ENCODE data around the gene ABCD4. TPM values are rescaled to one million over a fixed set of nuclear protein-coding genes. Genes with fewer than 3 reads are reported as not detected.

Gene ABCD4
- total and polyA plus RNA-seq, 2 donors (not counting 3 experiments of a cell fraction or from before 2014, with no cell fraction given): 58.2 to 84.2 TPM

GRCh38 chr14:74258764-74259035 lies 44.0 kb downstream of the ABCD4 start:
- intact Hi-C loops (cut with micrococcal nuclease): no loop called here
- H3K9me3 ChIP-seq (replicated peaks; ENCODE audit: control insufficient read depth, insufficient read depth, low read length): no peaks in the 10 kb centered on the region
- H3K27me3 ChIP-seq (ENCODE audit: control insufficient read depth in 2 of 2, insufficient read depth in 2 of 2, low read length in 2 of 2): no peaks in the 10 kb centered on the region
- no peaks in the 10 kb centered on the region for H3K9me1 ChIP-seq (replicated peaks; ENCODE audit: control insufficient read depth, extremely low read depth, insufficient read depth, low read length)
- H3K27ac ChIP-seq (ENCODE audit: insufficient read depth, low read depth, low read length): no peak overlapping the region
- TF ChIP-seq POLR2AphosphoS5 (IDR thresholded peaks at IDR 0.05; ENCODE audit: insufficient read depth, low read depth, low read length) (no peak), MYC (IDR thresholded peaks at IDR 0.05; ENCODE audit: low read depth, low read length) (no peak), GATA2 (IDR thresholded peaks at IDR 0.05; ENCODE audit: insufficient read depth, insufficient read length, low read depth, low read length) (no peak), FOS (IDR thresholded peaks at IDR 0.05; ENCODE audit: borderline replicate concordance, insufficient read depth, low read length) (no peak), JUN (IDR thresholded peaks at IDR 0.05; ENCODE audit: borderline replicate concordance, insufficient read depth, insufficient read length, low read depth) (no peak), EZH2 (IDR thresholded peaks at IDR 0.05; ENCODE audit: borderline replicate concordance, low read depth, low read length, severe bottlenecking) (no peak), MAX (IDR thresholded peaks at IDR 0.05; ENCODE audit: insufficient read depth, insufficient read length) (no peak), CTCF (IDR thresholded peaks at IDR 0.05; ENCODE audit: extremely low read depth in 1 of 2, insufficient read depth in 1 of 2, low read depth in 1 of 2, low read length in 2 of 2) (no peak), POLR2A (IDR thresholded peaks at IDR 0.05; ENCODE audit: low read depth, low read length) (no peak)
- DNase-seq (ENCODE audit: low read depth, low spot score) (no peak), FAIRE-seq (no peak)
- H3K4me1 ChIP-seq (ENCODE audit: control insufficient read depth, extremely low read depth, insufficient read depth, low read length): peaks cover 4% of the 10 kb centered on the region
- no peak overlapping the region for H3K9ac ChIP-seq (replicated peaks; ENCODE audit: extremely low read depth, insufficient read depth, low read length)
- ChIA-PET POLR2A (no interaction called here), CTCF (interaction anchor here (0.5 to 3.5 kb wide), 10 partner anchors 8 to 189 kb away, joined by 3 to 28 read pairs (median 6); no protein-coding TSS in a partner anchor)
- dilution Hi-C loops (cut with MboI; ENCODE audit: extremely low pct_ligation_motif_present, low sequenced_read_pairs): no loop called here
- peak overlapping the region; percentile 90 for H2AFZ ChIP-seq (ENCODE audit: low read depth, low read length)
- H3K4me2 ChIP-seq (ENCODE audit: insufficient read depth, low read length): no peak overlapping the region
- H3K79me2 ChIP-seq (ENCODE audit: control insufficient read depth, insufficient read depth, low read length): no peaks in the 10 kb centered on the region
- H3K36me3 ChIP-seq (ENCODE audit: control insufficient read depth in 2 of 2, extremely low read depth in 1 of 2, insufficient read depth in 2 of 2, low read length in 2 of 2): no peaks in the 10 kb centered on the region
- H3K4me3 ChIP-seq (replicated peaks in 1 of 3; ENCODE audit: insufficient read depth in 1 of 3, low read depth in 1 of 3, low read length in 3 of 3): no peak overlapping the region
- no TSS peak for BruUV-seq (replicated peaks)
- no peaks in the 10 kb centered on the region for H4K20me1 ChIP-seq (replicated peaks; ENCODE audit: control insufficient read depth, extremely low read depth, insufficient read depth, low read length)
